Skin of body (tissue), 2 donors: ENCODE measurements around the gene SLC35G3. TPM values are rescaled to one million over a fixed set of nuclear protein-coding genes. Genes with fewer than 3 reads are reported as not detected.
"Not testable (repeated sequence)": the region's sequence is repeated elsewhere in the genome, so short reads cannot be mapped to it uniquely, and the experiment has no call there.

Experiments
- DNase-seq: peaks from one replicate; lab custom pipeline; 2025; lab: John Stamatoyannopoulos, UW
- total RNA-seq: library from RNA; depleted of rRNA; stranded (reverse); fragments of >200 nt; gene quantifications from one replicate; pipeline ENCODE4 v1.2.3, GENCODE V29; 2014

Gene SLC35G3
- total RNA-seq, 1 donor from 2014 or later = not detected

DNA sequence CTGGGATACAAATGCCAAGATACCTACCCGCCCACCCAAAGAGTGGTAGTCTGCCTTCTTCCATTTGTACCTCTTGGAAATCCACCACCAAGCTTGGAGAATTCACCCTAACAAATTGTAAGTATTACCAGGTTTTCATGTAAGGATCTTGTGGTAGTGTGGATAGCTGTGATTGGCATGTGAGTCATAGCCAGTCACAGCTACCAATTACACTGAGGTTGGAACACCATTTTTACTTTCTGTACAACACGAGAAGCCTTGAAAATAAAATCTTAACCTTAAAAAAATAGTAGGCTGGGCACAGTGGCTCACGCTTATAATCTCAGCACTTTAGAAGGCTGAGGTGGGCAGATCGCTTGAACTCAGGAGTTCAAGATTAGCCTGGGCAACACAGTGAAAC, 18.5 kb upstream of the SLC35G3 start:
- DNase-seq = no peak

GRCh38 chr17:35210741-35211140, 16.5 kb upstream of the SLC35G3 start:
- no peak for DNase-seq

DNA sequence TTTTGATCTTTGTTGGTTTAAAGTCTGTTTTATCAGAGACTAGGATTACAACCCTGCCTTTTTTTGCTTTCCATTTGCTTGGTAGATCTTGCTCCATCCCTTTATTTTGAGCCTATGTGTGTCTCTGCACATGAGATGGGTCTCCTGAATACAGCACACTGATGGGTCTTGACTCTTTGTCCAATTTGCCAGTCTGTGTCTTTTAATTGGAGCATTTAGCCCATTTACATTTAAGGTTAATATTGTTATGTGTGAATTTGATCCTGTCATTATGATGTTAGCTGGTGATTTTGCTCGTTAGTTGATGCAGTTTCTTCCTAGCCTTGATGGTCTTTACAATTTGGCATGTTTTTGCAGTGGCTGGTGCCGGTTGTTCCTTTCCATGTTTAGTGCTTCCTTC, 8.4 kb upstream of the SLC35G3 start:
- not testable (repeated sequence) for DNase-seq

DNA sequence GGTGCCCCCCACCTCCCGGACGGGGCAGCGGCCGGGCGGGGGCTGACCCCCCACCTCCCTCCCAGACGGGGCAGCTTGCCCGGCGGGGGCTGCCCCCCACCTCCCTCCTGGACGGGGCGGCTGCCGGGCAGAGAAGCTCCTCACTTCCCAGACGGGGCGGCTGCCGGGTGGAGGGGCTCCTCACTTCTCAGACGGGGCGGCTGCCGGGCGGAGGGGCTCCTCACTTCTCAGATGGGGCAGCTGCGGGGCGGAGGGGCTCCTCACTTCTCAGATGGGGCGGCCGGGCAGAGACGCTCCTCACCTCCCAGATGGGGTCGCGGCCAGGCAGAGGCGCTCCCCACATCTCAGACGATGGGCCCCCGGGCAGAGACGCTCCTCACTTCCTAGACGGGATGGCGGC, 869 bp upstream of the SLC35G3 start:
- not testable (repeated sequence) for DNase-seq

- no peak for DNase-seq
Measured at GRCh38 chr17:35192708-35193107, 1.5 kb downstream of the SLC35G3 start.

DNA sequence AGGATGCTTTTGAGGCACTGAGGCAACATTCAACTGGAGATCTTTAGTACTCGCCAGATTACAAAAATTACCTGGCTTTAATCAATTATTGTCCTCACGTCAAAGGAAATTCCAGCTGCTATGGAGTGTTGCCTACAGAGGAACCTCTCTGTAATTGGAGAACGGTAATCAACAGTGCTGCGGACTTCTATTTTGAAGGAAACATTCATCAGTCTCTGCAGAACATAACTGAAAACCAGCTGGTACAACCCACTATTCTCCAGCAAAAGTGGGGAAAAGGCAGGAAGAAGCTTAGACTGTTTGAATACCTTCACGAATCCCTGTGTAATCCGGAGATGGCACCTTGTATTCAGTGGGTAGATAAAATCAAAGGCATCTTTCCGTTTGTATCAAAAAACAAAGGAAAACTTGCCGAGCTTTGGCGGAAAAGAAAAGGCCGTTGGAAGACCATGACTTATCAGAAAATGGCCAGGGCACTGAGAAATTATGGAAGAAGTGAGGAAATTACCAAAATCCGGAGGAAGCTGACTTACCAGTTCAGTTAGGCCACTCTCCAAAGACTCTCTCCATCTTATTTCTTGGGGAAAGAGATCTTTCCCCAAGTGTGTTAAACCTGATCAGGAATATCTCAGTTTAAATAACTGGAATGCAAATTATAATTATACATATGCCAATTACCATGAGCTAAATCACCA, 3.0 kb downstream of the SLC35G3 start:
- DNase-seq = no peak

DNA sequence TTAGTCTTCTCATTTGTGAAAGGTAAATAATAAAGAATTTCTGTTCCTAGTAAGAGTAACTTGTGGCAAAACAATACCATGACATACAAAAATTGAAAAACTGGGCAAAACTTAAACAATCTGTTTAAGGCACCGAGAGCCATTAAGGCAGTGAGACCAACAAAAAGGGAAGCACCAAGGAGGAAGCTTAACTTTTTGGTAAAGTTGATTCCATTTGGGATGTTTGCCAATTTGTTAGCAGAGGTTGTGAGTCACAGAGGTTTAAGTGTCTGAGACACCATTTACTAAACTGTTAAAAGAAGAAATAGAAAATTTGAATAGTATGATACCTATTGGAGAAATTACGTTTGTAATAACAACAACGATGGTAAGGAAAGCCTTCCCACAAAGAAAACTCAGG, 4.9 kb downstream of the SLC35G3 start:
- DNase-seq = no peak

- no peak for DNase-seq
Measured at GRCh38 chr17:35188111-35188510, 6.1 kb downstream of the SLC35G3 start.

- no peak for DNase-seq
Measured at GRCh38 chr17:35187481-35187880, 6.7 kb downstream of the SLC35G3 start.

- no peak for DNase-seq
Measured at GRCh38 chr17:35185849-35186248, 8.3 kb downstream of the SLC35G3 start.

DNA sequence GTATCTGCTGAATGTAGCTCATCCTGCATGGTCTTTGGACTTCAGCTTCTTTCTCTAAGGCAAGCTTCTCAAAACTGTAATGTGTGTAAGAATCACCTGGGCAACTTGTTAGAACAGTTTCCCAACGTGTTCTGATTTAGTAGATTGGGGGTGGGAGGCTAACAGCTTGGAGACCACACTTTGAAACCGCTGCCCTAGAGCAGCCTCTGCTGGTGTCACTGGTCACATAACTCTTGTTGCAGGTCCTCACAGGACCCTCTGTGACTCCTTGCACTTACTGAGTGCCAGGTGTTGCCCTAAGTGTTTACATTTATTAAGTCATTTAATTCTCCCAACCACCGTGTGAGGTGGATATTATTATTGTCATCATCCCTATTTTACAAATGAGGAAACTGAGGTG, 9.9 kb downstream of the SLC35G3 start:
- no peak for DNase-seq

- no peak for DNase-seq
Measured at GRCh38 chr17:35183332-35183731, 10.9 kb downstream of the SLC35G3 start.

DNA sequence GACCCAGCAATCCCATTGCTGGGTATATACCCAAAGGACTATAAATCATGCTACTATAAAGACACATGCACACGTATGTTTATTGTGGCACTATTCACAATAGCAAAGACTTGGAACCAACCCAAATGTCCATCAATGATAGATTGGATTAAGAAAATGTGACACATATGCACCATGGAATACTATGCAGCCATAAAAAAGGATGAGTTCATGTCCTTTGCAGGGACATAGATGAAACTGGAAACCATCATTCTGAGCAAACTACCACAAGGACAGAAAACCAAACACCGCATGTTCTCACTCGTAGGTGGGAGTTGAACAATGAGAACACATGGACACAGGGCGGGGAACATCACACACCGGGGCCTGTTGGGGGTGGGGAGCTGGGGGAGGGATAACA, 14.8 kb downstream of the SLC35G3 start:
- not testable (repeated sequence) for DNase-seq

- no peak for DNase-seq
Measured at GRCh38 chr17:35176897-35177296, 17.3 kb downstream of the SLC35G3 start.

DNA sequence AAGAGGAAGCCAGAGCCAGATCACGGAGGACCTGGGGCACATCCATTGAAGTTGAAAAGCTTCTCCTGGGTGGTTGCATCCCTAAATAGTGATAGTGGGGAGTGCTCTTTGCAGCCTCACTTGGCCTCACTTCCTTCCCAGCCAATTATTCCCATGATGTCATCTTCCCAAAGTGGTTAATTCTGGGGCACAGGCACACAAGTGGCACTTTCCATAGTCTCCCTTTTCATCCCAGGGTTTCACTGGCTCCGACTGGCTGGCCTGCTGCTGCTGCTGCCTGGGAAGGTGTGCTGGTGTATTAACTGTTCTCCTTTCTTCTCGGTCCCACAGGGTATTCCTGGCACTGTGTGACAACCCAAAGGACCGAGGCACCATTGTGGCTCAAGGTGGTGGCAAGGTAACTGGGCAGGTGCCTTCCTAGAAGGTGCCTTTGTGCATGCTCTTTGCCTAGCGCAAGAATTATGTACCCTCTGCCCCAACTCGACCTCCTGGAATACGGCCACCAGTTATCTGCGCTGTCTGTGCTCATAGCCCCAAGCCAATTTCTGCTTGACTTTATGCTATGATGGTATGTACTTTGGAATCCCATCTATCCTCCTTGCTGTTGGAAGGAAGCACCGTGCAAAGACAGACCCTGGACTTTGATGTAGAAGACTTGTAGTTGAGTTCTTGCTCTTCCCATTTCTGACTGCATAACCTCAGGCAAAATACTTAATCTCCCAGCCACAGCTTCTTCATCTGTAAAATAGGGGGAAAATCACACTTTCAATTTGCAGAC, 18.4 kb downstream of the SLC35G3 start:
- DNase-seq = no peak

DNA sequence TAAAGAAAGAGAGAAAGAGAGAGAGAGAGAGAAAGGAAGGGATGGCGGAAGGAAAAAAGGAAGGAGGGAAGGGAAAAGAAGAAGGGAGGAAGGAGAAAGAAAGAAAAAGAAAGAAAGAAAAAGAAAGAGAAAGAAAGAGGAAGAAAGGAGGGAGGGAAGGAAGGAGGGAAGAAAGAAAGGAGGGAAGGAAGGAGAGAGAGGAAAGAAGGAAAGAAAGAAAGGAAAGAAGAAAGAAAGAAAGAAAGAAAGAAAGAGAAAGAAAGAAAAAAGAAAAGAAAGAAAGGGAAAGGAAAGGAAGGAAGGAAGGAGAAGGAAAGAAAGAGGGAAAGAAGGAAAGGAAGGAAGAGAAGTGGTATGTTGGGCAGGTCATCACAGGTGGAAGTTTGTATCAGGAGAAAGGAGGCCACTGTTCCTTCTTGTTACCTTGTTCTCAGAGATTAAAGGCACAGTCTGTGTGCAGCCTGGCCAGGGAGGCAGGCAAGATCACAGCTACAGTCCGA, 19.3 kb downstream of the SLC35G3 start:
- DNase-seq = no peak

- not testable (repeated sequence) for DNase-seq
Measured at GRCh38 chr17:35172321-35172720, 21.9 kb downstream of the SLC35G3 start.

DNA sequence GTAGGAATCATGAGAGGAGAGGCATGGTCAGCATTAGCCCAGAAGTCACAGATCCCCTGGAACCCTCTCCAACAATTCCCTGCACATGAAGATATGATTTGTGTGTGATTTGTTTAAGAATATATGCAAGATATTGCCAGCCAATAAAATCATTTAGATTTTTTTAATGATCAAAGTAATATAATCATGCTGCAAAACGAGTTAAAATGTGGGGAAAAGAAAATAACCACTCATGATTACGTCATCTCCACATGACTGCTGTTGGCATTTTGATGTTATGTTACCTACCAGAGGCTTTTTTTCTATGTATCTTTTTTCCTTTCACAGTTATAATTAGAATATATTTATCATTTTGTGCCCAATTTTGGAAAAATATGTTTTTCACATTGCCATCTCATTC, 22.4 kb downstream of the SLC35G3 start:
- DNase-seq = no peak

DNA sequence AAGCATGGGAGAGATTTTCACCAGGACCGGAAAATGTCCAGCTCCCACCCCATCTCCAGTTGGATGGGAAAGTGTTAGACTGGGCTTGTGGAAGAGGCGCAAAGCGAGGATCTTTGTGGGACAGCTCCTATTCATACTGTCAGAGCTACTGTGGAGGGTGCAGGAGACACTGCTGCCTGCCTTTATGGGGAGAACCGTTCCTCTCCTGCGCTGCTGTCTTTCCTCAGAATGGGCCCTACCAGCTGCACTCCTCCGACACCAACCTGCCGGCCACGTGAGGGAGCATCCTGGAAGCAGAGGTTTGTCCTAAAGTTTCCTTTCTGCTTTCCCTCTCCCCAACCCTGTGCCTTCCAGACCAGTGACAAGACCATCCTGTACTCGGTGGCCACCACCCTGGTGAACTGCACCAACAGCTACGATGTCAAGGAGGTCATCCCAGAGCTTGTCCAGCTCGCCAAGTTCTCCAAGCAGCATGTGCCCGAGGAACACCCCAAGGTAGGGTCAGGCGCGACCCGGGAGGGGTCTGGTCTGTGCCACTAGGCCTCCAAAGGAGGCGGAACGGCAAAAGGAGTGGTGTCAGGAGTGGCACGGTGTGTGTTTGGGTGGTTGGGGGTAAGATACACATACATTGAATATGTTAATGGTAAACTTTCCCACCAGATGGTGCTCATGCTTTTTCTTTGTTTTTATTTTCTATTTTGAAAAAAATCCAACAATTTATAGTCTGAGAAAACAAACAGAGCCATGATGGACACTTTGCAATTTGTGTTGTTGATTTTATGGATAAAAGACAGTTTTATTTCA, 23.0 kb downstream of the SLC35G3 start:
- DNase-seq = no peak

- no peak for DNase-seq
Measured at GRCh38 chr17:35169835-35170363, 24.3 kb downstream of the SLC35G3 start.

DNA sequence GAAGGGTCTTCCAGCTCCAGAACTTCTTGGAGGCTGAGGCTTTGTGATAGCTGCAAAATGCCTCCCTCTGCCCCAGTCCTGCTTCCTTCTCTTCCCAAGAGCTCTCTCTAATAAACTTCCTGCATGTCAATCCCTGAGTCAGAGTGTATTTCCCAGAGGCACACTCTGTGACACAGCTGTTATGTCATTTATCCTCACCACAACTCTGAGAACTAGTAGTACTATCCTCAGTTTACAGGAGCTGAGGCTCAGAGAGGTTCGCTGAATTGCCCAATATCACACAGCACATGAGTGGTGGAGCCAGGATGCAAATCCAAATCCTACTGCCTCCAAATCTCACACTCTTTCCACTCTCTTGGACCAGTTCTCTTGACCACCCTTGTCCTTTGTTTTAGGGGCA, 26.5 kb downstream of the SLC35G3 start:
- no peak for DNase-seq

- no peak for DNase-seq
Measured at GRCh38 chr17:35167046-35167445, 27.1 kb downstream of the SLC35G3 start.
